Measurements from ENCODE around the gene TMEM161A.
"Not testable (repeated sequence)": the region's sequence is repeated elsewhere in the genome, so short reads cannot be mapped to it uniquely, and the experiment has no call there.

TMEM161A gene

DNA sequence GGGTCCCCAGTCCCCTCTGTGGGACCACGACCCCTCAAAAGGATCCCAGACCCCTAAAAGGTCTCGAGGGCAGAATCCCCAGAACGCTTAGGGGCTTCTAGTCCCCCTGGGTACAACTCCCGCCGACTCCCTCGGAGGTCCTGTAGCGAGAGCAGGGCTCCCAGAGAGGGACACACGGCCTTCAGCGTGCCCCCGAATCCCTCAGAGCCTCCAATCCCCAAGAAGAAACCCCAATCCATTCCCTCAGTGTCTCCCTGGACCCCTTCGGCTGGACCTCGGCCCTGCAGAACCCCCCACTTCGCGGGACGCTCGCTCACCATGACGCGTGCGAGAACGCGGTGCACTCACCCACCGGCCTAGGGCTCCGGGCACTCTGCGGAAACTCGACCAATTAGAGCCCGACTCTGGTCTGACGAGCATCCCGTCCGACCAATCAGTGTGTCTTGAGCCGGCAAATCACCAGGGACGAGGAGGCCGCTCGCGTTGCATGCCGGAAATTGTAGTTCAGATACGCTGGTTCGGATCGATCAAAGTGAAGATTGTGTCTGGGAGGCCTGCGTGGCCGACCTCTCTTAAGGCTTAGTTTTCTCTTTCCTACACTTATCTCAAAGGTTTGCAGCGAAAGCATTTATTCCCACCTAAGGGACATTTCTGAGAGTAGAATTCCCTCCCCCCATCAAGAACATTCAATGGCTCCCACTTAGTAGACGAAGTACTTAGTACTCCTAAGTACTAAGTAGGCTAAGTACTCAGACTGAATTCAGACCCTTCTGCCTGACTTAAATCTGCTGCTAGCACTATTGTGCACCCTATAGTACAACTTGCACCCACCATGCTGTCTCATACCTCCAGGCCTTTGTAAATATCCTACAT, at the start of gene TMEM161A:
TSS of gene TMEM161A (minus strand) at position 370 of the 873 bp plus-strand sequence. CDS start at position 320, 50 bp downstream.
- peak within 1 kb of the TSS; percentile 37 for H3K27ac ChIP-seq (ENCODE audit: low read length)
- no peaks in the 10 kb centered on the region for H3K27me3 ChIP-seq (ENCODE audit: control insufficient read depth in 1 of 2, insufficient read depth in 2 of 2, low read length in 2 of 2)
- H3K9me3 ChIP-seq (ENCODE audit: control insufficient read depth in 2 of 2, low read length in 2 of 2) = no peaks in the 10 kb centered on the region
- peaks cover 17% of the 10 kb centered on the region for H3K4me1 ChIP-seq (ENCODE audit: control insufficient read depth, insufficient read depth, low read length)
- peak within 1 kb of the TSS; percentile 99 for H3K4me3 ChIP-seq (ENCODE audit: low read length in 2 of 2)
- peak within 1 kb of the TSS; percentile 98 to 99 for H3K9ac ChIP-seq (ENCODE audit: low read length in 2 of 2)
- no peaks in the 10 kb centered on the region for H3K36me3 ChIP-seq (ENCODE audit: control insufficient read depth in 2 of 2, insufficient read depth in 2 of 2, low read length in 2 of 2)

- no peak overlapping the region for H3K27ac ChIP-seq (ENCODE audit: low read length)
- no peak overlapping the region for H3K4me3 ChIP-seq (ENCODE audit: low read length in 2 of 2)
- no peaks in the 10 kb centered on the region for H3K9me3 ChIP-seq (ENCODE audit: control insufficient read depth in 2 of 2, low read length in 2 of 2)
- no peak overlapping the region for H3K9ac ChIP-seq (ENCODE audit: low read length in 2 of 2)
- peaks cover 24% of the 10 kb centered on the region for H3K4me1 ChIP-seq (ENCODE audit: control insufficient read depth, insufficient read depth, low read length)
- peaks cover 0 to 18% of the 10 kb centered on the region in 2 donors for H3K36me3 ChIP-seq (ENCODE audit: control insufficient read depth in 2 of 2, insufficient read depth in 2 of 2, low read length in 2 of 2)
- no peaks in the 10 kb centered on the region for H3K27me3 ChIP-seq (ENCODE audit: control insufficient read depth in 1 of 2, insufficient read depth in 2 of 2, low read length in 2 of 2)
Measured at GRCh38 chr19:19186742-19187141, 48.5 kb upstream of the TMEM161A start.

DNA sequence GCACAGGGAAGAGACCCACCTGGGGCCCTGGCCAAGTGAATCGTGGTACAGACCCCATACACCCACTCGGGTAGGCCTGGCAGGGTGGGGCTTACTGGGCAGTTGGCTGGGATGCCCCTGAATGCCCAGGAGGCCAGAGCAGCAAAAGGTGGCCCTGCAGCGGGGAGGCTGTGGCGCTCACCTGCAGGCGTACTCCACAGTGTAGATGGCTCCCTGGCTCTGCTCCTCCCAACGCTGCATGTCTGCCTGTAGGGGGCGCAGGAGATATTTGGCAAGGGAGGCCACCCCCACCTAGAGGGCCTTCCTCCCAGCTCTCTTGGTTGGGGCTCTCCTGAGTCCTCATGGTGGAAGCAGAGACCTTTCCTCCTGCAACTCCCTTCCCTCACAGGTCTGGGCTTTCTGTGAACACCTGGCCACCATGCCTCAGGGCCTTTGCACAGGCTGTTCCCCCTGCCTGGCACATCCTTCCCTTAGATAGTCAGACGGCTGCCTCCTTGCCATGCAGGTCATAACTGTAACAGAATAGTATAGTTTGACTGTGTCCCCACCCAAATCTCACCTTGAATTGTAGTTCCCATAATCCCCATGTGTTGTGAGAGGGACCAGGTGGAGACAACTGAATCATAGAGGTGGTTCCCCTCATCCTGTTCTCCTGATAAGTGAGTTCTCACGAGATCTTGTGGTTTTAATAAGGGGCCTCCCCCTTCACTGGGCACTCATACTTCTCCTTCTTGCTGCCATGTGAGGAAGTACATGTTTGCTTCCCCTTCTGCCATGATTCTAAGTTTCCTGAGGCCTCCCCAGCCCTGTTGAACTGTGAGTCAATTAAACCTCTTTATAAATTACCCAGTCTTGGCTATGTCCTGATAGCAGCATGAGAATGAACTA, 47.8 kb upstream of the TMEM161A start:
- no peak overlapping the region for H3K9ac ChIP-seq (ENCODE audit: low read length in 2 of 2)
- H3K27me3 ChIP-seq (ENCODE audit: control insufficient read depth in 1 of 2, insufficient read depth in 2 of 2, low read length in 2 of 2) = no peaks in the 10 kb centered on the region
- peaks cover 5 to 23% of the 10 kb centered on the region in 2 donors for H3K36me3 ChIP-seq (ENCODE audit: control insufficient read depth in 2 of 2, insufficient read depth in 2 of 2, low read length in 2 of 2)
- no peak overlapping the region for H3K27ac ChIP-seq (ENCODE audit: low read length)
- H3K4me1 ChIP-seq (ENCODE audit: control insufficient read depth, insufficient read depth, low read length) = peaks cover 21% of the 10 kb centered on the region
- no peak overlapping the region for H3K4me3 ChIP-seq (ENCODE audit: low read length in 2 of 2)
- H3K9me3 ChIP-seq (ENCODE audit: control insufficient read depth in 2 of 2, low read length in 2 of 2) = no peaks in the 10 kb centered on the region

DNA sequence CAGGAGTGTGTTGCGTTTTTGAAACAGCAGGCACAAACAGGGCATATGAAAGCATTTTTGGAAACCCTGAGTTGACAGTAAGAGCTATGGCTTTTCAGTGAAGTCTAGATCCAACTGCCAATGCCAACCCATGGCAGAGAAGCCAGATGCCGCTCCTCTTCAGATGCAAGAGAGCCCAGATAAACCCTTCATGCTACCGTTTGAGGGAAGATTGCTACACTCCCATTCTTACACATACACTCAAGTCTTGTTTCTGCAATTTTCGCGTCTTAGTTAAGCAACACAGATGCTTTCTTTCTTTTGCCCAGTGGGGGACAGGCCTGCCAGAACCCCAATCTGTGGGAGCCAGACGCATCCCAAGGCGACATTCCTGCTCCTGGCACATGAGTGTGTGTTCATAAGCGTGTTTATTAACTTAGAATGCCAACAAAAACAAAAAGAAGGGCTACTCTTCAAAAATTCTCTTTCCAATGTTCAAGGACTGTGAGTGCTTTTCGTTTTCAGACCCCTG, 43.3 kb upstream of the TMEM161A start:
- H3K4me3 ChIP-seq (ENCODE audit: low read length in 2 of 2) = no peak overlapping the region
- H3K9ac ChIP-seq (ENCODE audit: low read length in 2 of 2) = no peak overlapping the region
- no peaks in the 10 kb centered on the region for H3K27me3 ChIP-seq (ENCODE audit: control insufficient read depth in 1 of 2, insufficient read depth in 2 of 2, low read length in 2 of 2)
- peaks cover 0 to 6% of the 10 kb centered on the region in 2 donors for H3K9me3 ChIP-seq (ENCODE audit: control insufficient read depth in 2 of 2, low read length in 2 of 2)
- peaks cover 16 to 35% of the 10 kb centered on the region in 2 donors for H3K36me3 ChIP-seq (ENCODE audit: control insufficient read depth in 2 of 2, insufficient read depth in 2 of 2, low read length in 2 of 2)
- H3K4me1 ChIP-seq (ENCODE audit: control insufficient read depth, insufficient read depth, low read length) = no peaks in the 10 kb centered on the region
- H3K27ac ChIP-seq (ENCODE audit: low read length) = no peak overlapping the region

- Histone ChIP-seq H3K27me3 (ENCODE audit: control insufficient read depth in 1 of 2, insufficient read depth in 2 of 2, low read length in 2 of 2) (no peaks in the 10 kb centered on the region), H3K9me3 (ENCODE audit: control insufficient read depth in 2 of 2, low read length in 2 of 2) (peaks cover 0 to 6% of the 10 kb centered on the region in 2 donors), H3K36me3 (ENCODE audit: control insufficient read depth in 2 of 2, insufficient read depth in 2 of 2, low read length in 2 of 2) (peaks cover 18 to 28% of the 10 kb centered on the region in 2 donors), H3K4me3 (ENCODE audit: low read length in 2 of 2) (no peak overlapping the region), H3K27ac (ENCODE audit: low read length) (no peak overlapping the region), H3K4me1 (ENCODE audit: control insufficient read depth, insufficient read depth, low read length) (peaks cover 3% of the 10 kb centered on the region), H3K9ac (ENCODE audit: low read length in 2 of 2) (no peak overlapping the region)
Measured at GRCh38 chr19:19179548-19180441, 41.5 kb upstream of the TMEM161A start.

DNA sequence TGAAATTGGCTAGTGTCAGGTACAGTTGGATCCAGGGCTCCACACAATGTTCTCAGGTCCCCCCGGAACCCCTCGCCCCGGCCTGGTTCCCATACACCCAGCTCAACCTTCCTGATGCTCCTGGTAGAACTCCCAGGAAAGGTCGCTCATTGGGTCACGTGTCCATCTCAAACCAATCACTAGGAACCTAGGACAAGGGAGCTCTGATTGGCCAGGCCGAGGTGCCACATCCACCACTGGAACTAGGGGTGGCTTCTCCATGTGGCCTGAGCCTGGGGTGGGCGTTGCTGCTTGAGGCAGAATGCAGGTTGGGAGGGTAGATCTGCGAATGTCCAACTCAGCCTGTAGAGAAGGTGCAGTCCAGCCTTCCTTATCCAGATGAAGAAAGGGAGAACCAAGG, 38.7 kb upstream of the TMEM161A start:
- H3K9me3 ChIP-seq (ENCODE audit: control insufficient read depth in 2 of 2, low read length in 2 of 2) = peaks cover 0 to 6% of the 10 kb centered on the region in 2 donors
- H3K27ac ChIP-seq (ENCODE audit: low read length) = no peak overlapping the region
- H3K36me3 ChIP-seq (ENCODE audit: control insufficient read depth in 2 of 2, insufficient read depth in 2 of 2, low read length in 2 of 2) = peaks cover 18 to 24% of the 10 kb centered on the region in 2 donors
- H3K27me3 ChIP-seq (ENCODE audit: control insufficient read depth in 1 of 2, insufficient read depth in 2 of 2, low read length in 2 of 2) = no peaks in the 10 kb centered on the region
- no peak overlapping the region for H3K9ac ChIP-seq (ENCODE audit: low read length in 2 of 2)
- H3K4me1 ChIP-seq (ENCODE audit: control insufficient read depth, insufficient read depth, low read length) = peaks cover 3% of the 10 kb centered on the region
- no peak overlapping the region for H3K4me3 ChIP-seq (ENCODE audit: low read length in 2 of 2)

DNA sequence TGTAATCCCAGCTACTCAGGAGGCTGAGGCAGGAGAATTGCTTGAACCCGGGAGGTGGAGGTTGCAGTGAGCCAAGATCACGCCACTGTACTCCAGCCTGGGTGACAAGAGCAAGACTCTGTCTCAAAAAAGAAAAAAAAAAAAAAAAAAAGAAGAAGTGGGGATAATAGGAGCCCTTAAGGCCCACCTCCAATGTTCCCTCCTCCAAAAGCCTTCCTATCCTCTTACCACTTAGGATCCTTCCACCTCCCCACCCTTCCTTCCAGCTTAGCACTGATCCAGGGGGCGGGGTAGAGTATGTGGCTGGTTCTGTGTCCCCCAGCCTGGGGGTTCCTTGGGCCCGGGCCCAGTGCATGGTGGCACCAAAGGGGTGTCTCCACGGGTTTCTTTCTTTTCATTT, 35.0 kb upstream of the TMEM161A start:
- not testable (repeated sequence) for H3K27ac ChIP-seq (ENCODE audit: low read length); H3K9ac ChIP-seq (ENCODE audit: low read length in 2 of 2); H3K4me3 ChIP-seq (ENCODE audit: low read length in 2 of 2); H3K27me3 ChIP-seq (ENCODE audit: control insufficient read depth in 1 of 2, insufficient read depth in 2 of 2, low read length in 2 of 2); H3K36me3 ChIP-seq (ENCODE audit: control insufficient read depth in 2 of 2, insufficient read depth in 2 of 2, low read length in 2 of 2); H3K9me3 ChIP-seq (ENCODE audit: control insufficient read depth in 2 of 2, low read length in 2 of 2)
- peaks cover 14% of the 10 kb centered on the region for H3K4me1 ChIP-seq (ENCODE audit: control insufficient read depth, insufficient read depth, low read length)

DNA sequence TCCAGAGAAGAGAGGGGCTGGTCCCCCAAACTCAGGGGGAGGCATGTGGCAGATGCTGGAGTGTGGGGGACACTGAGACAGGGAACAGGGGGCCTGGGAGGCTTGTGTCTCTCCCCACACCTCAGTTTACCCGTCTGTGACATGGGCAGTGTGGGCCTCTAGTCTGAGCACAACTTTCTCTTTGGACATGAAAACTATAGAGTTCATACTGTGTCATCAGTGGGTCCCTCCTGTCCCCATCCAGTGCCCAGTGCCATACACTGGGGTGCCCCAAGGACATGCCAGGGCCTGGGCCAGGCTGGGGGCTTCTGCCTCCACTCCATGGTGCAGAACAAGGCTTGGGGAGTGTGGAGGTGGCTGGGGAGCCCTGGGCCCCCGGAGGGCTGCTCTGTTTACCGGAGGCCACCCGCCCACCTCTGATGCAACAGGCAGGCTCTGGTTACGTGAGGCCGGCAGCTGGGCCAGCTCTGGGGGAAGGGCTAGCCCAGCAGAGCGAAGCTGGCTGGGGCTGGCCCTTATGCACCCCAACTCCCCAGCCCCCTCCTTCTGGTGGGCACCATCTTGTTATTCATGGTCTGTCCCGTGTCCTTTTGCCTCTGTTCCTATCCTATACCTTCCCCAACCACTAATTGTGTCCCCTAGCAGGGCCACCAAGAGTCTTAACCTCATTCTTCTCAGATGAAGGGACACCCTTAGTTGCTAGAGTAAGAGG, 33.7 kb upstream of the TMEM161A start:
- Histone ChIP-seq H3K9ac (ENCODE audit: low read length in 2 of 2) (no peak overlapping the region), H3K4me1 (ENCODE audit: control insufficient read depth, insufficient read depth, low read length) (peaks cover 14% of the 10 kb centered on the region), H3K27me3 (ENCODE audit: control insufficient read depth in 1 of 2, insufficient read depth in 2 of 2, low read length in 2 of 2) (peaks cover 8 to 10% of the 10 kb centered on the region in 2 donors), H3K9me3 (ENCODE audit: control insufficient read depth in 2 of 2, low read length in 2 of 2) (no peaks in the 10 kb centered on the region), H3K4me3 (ENCODE audit: low read length in 2 of 2) (no peak overlapping the region), H3K27ac (ENCODE audit: low read length) (no peak overlapping the region), H3K36me3 (ENCODE audit: control insufficient read depth in 2 of 2, insufficient read depth in 2 of 2, low read length in 2 of 2) (peaks cover 4 to 5% of the 10 kb centered on the region in 2 donors)

DNA sequence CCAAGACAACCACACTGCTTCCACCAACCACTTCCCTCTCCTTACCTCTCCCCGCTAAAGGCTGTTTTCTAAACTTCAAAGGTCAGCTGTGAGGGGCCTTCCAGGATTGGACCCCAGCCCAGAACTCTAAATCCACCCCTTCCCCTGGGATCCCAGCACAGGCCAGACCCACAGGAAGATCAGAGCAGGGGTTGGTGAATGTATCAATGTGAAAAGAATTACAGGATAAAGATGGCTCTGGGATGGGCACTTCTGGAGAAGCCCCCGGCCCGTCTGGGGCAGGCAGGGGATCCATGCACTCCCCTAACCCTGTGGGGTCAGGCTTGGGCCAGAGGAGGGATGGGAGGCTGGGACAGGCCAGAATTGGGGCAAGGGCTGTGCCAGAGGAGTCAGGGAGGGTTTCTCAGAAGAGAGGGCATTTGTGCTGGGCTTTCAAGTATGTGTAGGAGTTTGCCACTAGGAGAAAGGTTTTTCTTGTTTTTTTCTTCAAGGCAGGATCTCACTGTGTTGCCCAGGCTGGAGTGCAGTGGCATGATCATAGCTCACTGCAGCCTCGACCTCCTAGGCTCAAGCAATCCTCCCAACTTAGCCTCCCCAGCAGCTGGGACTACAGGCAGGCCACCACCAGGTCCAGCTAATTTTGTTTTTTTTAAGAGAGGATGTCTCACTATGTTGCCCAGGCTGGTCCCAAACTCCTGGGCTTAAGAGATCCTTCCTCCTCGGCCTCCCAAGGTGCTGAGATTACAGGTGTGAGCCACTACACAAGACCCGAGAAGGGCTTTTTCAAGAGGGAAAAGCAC, 32.8 kb upstream of the TMEM161A start:
- Histone ChIP-seq H3K4me3 (ENCODE audit: low read length in 2 of 2) (no peak overlapping the region), H3K27ac (ENCODE audit: low read length) (no peak overlapping the region), H3K9me3 (ENCODE audit: control insufficient read depth in 2 of 2, low read length in 2 of 2) (no peaks in the 10 kb centered on the region), H3K4me1 (ENCODE audit: control insufficient read depth, insufficient read depth, low read length) (peaks cover 14% of the 10 kb centered on the region), H3K27me3 (ENCODE audit: control insufficient read depth in 1 of 2, insufficient read depth in 2 of 2, low read length in 2 of 2) (peaks cover 8 to 10% of the 10 kb centered on the region in 2 donors), H3K36me3 (ENCODE audit: control insufficient read depth in 2 of 2, insufficient read depth in 2 of 2, low read length in 2 of 2) (no peaks in the 10 kb centered on the region), H3K9ac (ENCODE audit: low read length in 2 of 2) (no peak overlapping the region)

All from stomach smooth muscle (tissue), 2 donors.